ACC112 (cell line): ENCODE measurements around the gene STK16.
A peak's percentile ranks its signal among the peaks of the same experiment; 100 is the strongest.

ENCODE experiments used
- H2AFZ ChIP-seq: fragments of 200-600 bp; sonication (generic); one replicate; pipeline ENCODE4 v1.6.0; 2017; ENCODE audit warnings: antibody characterized with exemption, low read length; ENCODE audit not compliant: unreplicated experiment
- H3K27ac ChIP-seq: fragments of 200-600 bp; sonication (generic); 2 replicates; pipeline ENCODE4 v1.5.1; 2014; ENCODE audit warnings: low read depth, mild to moderate bottlenecking, antibody characterized with exemption, low read length, moderate library complexity
- H3K27me3 ChIP-seq: fragments of 200-600 bp; sonication (generic); 2 replicates; pipeline ENCODE4 v1.6.1; 2014; ENCODE audit warnings: mild to moderate bottlenecking, antibody characterized with exemption, low read length, moderate library complexity, mixed read lengths; ENCODE audit not compliant: insufficient read depth
- H3K36me3 ChIP-seq: fragments of 200-600 bp; sonication (generic); 2 replicates; pipeline ENCODE4 v1.6.1; 2016; ENCODE audit warnings: mild to moderate bottlenecking, antibody characterized with exemption, low read length, moderate library complexity, mixed read lengths; ENCODE audit not compliant: insufficient read depth
- H3K4me1 ChIP-seq: fragments of 200-600 bp; sonication (generic); one replicate; pipeline ENCODE4 v1.6.1; 2016; ENCODE audit warnings: low read length, mixed read lengths; ENCODE audit not compliant: insufficient read depth, unreplicated experiment, control insufficient read depth
- H3K4me3 ChIP-seq: fragments of 200-600 bp; sonication (generic); 2 replicates; pipeline ENCODE4 v1.5.1; 2014; ENCODE audit warnings: mild to moderate bottlenecking, low read depth, low read length
- H3K79me2 ChIP-seq: fragments of 200-600 bp; sonication (generic); one replicate; pipeline ENCODE4 v1.6.0; 2016; ENCODE audit warnings: low read length; ENCODE audit not compliant: control insufficient read depth, unreplicated experiment, insufficient read depth

Gene STK16

DNA sequence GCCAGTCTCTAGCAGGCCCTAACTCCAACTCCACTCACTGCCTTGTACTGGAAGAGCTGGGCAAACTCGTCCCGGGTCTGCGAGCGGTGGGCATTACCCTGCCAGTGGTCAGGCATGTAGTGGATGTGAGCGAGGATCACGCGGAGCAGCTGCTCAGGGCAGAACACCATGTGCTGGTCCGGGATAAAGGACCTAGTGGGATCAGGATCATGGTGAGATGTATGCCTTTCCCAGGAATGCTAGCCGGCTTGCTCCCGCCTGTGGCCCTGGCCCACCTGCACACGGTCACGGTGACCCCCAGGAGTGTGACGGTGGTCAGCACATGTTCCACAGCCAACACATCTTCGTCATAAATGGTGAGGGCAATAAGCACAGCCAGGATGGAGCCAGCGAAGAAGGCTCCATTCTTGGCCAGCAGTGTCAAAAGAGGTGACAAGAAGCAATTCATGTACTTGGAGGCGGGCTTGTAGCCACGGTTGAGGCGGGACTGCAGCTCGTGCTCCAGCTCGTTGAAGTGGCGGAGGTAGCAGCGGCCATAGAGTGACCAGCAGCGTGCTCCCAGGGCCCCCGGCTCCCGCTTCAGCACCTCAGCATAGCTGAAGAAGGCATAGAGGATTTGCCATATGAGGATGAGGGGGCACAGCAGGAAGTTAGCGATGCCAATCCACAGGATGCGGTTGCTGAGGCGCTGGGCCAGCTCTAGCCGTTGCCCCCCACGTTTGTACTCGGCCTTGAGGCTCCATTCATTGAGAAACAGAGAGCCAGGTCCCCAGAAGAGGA, 21.3 kb upstream of the STK16 start:
- Histone ChIP-seq H2AFZ (no peak overlapping the region), H3K27me3 (no peaks in the 10 kb centered on the region), H3K27ac (no peak overlapping the region), H3K4me3 (no peak overlapping the region), H3K36me3 (peaks cover 10% of the 10 kb centered on the region; the same call in 1 of the 2 replicates), H3K79me2 (peaks cover 26% of the 10 kb centered on the region), H3K4me1 (peaks cover 19% of the 10 kb centered on the region)

DNA sequence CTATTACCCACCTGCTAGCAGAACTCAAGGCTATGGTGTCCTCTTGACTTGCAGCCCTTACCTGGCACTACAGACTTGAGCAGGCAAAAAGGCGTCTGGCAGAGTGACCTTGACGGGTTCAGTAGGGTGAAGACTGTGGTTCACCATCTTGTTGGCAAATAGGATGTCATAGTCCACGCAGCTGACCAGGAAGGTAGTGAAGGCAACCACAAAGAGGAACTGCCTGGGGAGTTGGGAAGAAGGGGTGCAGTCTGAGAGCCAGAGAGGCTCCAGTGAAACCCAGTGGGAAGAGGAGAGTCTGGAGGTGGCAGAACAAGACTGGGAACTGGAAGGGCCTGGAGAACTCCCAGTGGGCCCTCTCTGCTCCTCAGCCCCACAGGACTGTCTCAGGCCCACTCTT, 19.9 kb upstream of the STK16 start:
- Histone ChIP-seq H3K4me3 (no peak overlapping the region), H3K27ac (no peak overlapping the region), H3K36me3 (peaks cover 10% of the 10 kb centered on the region; the same call in 1 of the 2 replicates), H3K79me2 (peaks cover 27% of the 10 kb centered on the region), H3K4me1 (peaks cover 11% of the 10 kb centered on the region), H3K27me3 (no peaks in the 10 kb centered on the region), H2AFZ (no peak overlapping the region)

DNA sequence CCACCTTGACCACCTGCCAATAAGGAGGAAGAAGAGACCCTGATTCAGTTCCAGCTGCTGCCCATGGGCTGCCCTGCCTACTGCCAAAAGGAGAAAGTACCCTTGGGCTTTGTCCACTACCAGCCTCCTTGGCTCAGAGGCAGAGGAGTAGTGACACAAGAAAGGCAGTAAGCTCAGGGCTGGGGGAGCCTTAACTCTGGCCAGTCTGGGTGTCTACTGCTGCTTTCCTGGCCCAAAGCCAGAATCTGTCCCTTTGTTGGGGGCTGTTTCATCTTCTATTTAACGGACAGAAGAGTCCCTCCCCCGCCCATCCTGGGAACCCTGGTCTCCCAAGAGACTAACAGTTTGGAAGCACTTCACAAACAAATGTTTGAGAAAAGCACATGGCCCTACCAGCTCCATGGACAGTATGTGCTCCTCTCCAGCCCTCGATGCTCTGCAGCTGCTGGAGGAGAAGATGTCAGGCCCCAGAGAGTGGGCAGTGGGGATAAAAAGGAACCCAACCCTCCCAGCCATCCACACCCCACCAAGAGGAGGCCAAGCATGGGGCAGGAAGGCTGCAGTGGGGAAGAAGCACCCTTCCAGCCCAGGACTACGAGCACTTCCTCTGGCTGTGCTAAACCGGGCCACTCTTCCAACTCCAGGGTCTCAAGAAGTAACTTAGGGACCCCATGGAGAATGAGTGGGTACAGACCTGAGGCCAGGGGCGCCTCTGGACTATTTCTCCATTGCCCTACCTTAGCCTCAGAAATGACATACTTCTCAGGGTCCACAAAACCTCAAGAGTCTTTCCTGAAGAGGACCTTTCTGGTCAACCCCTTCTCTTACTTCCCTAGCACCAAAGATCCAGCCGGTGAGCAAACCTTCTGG, 17.0 kb upstream of the STK16 start:
- peaks cover 38% of the 10 kb centered on the region for H3K79me2 ChIP-seq
- peaks cover 22% of the 10 kb centered on the region; the same call in 1 of the 2 replicates for H3K36me3 ChIP-seq
- no peak overlapping the region for H2AFZ ChIP-seq
- peak overlapping the region; percentile 84; the same call in 1 of the 2 replicates for H3K27ac ChIP-seq
- H3K4me1 ChIP-seq, result peaks cover 23% of the 10 kb centered on the region
- no peaks in the 10 kb centered on the region for H3K27me3 ChIP-seq
- peak overlapping the region; percentile 88 for H3K4me3 ChIP-seq

DNA sequence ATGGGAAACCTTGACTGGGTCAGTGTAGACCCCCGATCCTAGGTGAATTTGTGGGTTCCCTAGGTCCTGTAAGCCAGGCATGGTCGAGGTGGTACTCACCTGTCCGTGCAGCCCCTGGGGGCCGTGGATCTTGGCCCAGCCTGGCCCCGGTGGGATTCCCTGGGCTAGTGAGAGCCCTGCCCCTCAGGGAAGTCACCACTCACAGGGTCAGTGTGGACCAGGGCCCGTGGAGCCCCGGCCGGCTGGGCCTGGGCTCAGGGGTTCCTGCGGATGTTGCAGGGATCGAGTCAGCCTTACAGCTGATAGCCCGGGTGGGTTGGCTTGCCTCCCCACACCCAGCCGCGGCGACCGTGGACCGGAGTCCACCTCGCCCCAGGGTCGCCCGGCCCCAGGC, 16.4 kb upstream of the STK16 start:
- H3K27me3 ChIP-seq, result no peaks in the 10 kb centered on the region
- peak overlapping the region; percentile 84 for H3K27ac ChIP-seq
- H3K36me3 ChIP-seq, result peaks cover 23% of the 10 kb centered on the region; the same call in 1 of the 2 replicates
- H2AFZ ChIP-seq, result no peak overlapping the region
- H3K79me2 ChIP-seq, result peaks cover 38% of the 10 kb centered on the region
- peak overlapping the region; percentile 88 for H3K4me3 ChIP-seq
- H3K4me1 ChIP-seq, result peaks cover 23% of the 10 kb centered on the region

DNA sequence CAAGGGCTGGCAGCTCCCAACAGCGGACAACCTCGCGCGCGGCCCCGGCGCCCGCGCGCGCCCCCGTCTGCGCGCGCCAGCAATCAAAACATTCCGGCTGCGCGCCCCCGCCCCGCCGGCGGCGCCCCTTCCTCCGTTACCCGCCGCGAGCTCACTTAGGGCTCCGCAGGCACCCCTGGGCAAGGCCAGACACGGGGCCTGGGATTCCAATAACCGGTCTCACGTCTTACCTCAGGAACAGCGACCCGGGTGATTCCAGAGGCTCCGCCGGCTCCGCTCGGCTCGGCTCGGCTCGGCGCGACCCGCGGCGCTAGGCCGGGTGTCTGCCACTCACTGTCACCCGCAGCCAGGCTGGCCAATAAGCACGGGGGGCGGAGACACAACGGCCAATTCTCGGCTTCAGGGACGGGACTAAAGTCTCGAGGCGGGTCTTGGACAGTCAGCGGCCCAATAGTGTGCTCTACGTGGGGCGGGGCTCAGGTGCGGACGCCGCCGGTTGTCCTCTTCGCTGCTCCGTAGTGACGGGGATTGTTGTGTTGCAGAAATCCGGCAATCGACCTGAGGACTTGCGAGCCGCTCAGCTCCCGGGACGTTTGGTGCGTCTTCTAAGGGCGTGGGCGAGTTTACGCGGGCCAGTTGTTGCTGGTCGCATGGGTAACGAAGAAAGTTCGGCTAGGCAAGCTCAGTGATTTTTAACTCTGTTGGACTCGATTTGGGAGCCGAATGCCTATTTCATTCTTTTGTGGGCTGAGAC, 15.8 kb upstream of the STK16 start, which contains the start of the genes ANKZF1 and ATG9A:
ANKZF1 (plus strand) TSS at position 502 of the 754 bp plus-strand sequence. CDS start 452 bp downstream, outside the sequence.
ATG9A (minus strand) TSS at position 332 of the 754 bp plus-strand sequence. CDS start 1,612 bp downstream, outside the sequence.
- peak within 1 kb of the TSS; percentile 61 for H2AFZ ChIP-seq
- peak within 1 kb of the TSS; percentile 84 for H3K27ac ChIP-seq
- H3K27me3 ChIP-seq, result no peaks in the 10 kb centered on the region
- peaks cover 38% of the 10 kb centered on the region for H3K79me2 ChIP-seq
- peaks cover 25% of the 10 kb centered on the region; the same call in 1 of the 2 replicates for H3K36me3 ChIP-seq
- peaks cover 23% of the 10 kb centered on the region for H3K4me1 ChIP-seq
- H3K4me3 ChIP-seq, result peak within 1 kb of the TSS; percentile 88

DNA sequence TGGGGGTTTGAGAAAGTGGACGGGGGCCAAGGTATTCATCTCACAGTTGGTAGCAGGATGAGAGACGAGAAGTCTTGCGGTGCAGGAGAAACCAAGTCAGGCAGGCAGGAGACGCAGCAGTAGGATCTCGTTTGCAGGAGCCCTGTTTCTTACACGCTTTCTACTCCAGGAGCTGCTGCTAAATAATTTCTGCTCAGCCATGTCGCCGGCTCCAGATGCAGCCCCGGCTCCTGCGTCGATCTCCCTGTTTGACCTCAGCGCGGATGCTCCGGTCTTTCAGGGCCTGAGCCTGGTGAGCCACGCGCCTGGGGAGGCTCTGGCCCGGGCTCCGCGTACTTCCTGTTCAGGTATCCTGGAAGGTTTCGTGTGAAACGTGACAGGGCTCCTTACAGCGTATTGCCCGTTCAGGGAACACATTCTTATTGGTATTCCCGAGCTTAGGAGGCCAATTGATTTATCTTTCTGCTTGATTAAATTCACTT, 15.2 kb upstream of the STK16 start:
- Histone ChIP-seq H3K27me3 (no peaks in the 10 kb centered on the region), H3K79me2 (peaks cover 38% of the 10 kb centered on the region)

DNA sequence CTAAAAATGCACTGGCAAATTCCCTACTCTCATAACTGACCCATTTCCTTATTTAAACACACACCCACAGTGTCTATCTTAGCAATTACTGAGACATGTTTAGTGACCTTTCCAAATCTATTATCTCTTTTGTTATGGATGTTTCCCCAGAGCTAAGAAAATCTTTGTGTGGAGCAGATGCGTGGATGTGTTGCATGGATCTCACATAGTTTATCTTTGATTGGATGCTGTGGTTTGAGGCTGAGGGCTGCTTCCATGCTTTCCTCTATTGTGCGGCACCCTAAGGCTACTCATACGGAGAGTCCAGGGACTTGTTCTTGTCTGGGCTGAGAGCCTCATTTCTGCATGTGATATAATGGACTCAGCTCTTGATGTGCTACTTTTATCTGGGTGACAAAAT, 10.9 kb upstream of the STK16 start:
- no peak overlapping the region for H3K27ac ChIP-seq
- H3K79me2 ChIP-seq, result peaks cover 11% of the 10 kb centered on the region
- no peak overlapping the region for H2AFZ ChIP-seq
- peaks cover 14% of the 10 kb centered on the region for H3K4me1 ChIP-seq
- peaks cover 32% of the 10 kb centered on the region for H3K36me3 ChIP-seq
- H3K27me3 ChIP-seq, result no peaks in the 10 kb centered on the region
- H3K4me3 ChIP-seq, result no peak overlapping the region

More for the DNA sequence above, 15.2 kb upstream of the STK16 start:
- Histone ChIP-seq H3K4me1 (peaks cover 23% of the 10 kb centered on the region), H3K27ac (peak overlapping the region; percentile 82), H3K36me3 (peaks cover 22% of the 10 kb centered on the region; the same call in 1 of the 2 replicates), H2AFZ (peak overlapping the region; percentile 19), H3K4me3 (peak overlapping the region; percentile 88)

DNA sequence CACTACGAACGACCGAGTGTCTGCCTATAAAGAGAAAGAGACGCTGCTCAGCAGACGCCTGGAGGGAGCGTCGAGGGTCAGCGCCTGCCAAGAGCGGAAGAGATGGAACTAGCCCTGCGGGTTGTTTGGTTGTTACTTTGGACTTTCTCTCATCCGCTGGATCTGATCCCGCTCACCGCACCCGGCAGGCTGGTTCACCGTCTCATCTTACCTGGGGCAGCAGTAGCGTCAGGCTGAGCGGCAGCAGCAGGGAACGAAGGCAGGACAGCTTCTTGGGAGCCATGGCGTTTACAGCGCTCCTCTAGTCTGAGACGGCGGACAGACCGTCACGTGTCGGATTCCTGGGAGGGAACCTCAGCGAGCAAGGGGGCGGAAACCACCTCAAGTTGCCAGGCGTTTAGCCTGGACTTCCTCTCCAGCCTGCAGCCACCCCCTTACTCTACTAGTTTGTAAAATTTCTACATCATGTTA, 2.0 kb upstream of the STK16 start:
- H3K27me3 ChIP-seq, result no peaks in the 10 kb centered on the region
- peaks cover 21% of the 10 kb centered on the region for H3K4me1 ChIP-seq
- 0 out of 2 replicates have a peak, but pooled peaks cover 4% of the 10 kb centered on the region for H3K36me3 ChIP-seq
- peak overlapping the region; percentile 57 for H2AFZ ChIP-seq
- H3K79me2 ChIP-seq, result peaks cover 29% of the 10 kb centered on the region
- H3K27ac ChIP-seq, result no peak overlapping the region
- peak overlapping the region; percentile 76 for H3K4me3 ChIP-seq

DNA sequence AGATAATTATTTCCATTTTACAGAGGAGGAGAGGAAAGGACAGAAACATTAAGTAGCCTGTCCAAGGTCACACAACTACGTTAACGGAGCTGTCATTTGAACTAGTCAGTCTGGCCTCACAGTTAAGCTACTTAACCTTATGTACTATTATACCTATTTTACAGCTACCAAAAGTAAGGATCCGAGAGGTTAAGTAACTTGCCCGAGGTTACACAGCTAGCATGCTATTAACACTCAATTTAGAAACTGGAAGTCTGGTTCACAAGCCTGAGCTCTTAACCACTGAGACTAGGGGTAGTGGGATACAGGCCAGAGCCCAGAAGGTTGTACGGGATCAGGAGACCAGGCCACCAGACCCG, 511 bp upstream of the STK16 start:
- peak overlapping the region; percentile 87 for H2AFZ ChIP-seq
- H3K79me2 ChIP-seq, result peaks cover 29% of the 10 kb centered on the region
- 0 out of 2 replicates have a peak, but pooled peaks cover 4% of the 10 kb centered on the region for H3K36me3 ChIP-seq
- H3K27me3 ChIP-seq, result no peaks in the 10 kb centered on the region
- H3K27ac ChIP-seq, result peak overlapping the region; percentile 88
- peak overlapping the region; percentile 97 for H3K4me3 ChIP-seq
- peaks cover 34% of the 10 kb centered on the region for H3K4me1 ChIP-seq

DNA sequence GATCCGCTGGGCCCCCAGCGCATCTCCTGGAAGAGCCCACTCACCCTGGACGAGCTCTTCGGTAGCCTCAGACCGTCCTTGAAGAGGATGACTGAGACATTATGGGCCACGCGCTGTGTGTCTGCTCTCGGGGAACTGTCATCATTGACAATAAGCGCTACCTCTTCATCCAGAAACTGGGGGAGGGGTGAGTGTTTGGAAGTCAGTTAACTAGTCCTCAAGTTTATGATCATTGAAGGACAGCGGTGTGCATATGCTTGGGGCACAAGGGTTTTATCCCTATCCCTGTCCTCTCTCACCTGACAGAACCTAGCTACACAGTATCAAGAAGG, 586 bp downstream of the STK16 start:
- Histone ChIP-seq H3K36me3 (peaks cover 8% of the 10 kb centered on the region; the same call in 1 of the 2 replicates), H3K27ac (peak overlapping the region; percentile 88), H3K79me2 (peaks cover 29% of the 10 kb centered on the region), H3K4me1 (peaks cover 44% of the 10 kb centered on the region), H3K27me3 (no peaks in the 10 kb centered on the region), H2AFZ (peak overlapping the region; percentile 73), H3K4me3 (peak overlapping the region; percentile 97)
